ENCODE measurements around the gene KPNA6. TPM values are rescaled to one million over a fixed set of nuclear protein-coding genes. Genes with fewer than 3 reads are reported as not detected.
"Not testable (repeated sequence)": the region's sequence is repeated elsewhere in the genome, so short reads cannot be mapped to it uniquely, and the experiment has no call there.

The KPNA6 gene
- total and polyA plus RNA-seq, 8 donors = 30.6 to 73.2 (median 35.2) TPM

DNA sequence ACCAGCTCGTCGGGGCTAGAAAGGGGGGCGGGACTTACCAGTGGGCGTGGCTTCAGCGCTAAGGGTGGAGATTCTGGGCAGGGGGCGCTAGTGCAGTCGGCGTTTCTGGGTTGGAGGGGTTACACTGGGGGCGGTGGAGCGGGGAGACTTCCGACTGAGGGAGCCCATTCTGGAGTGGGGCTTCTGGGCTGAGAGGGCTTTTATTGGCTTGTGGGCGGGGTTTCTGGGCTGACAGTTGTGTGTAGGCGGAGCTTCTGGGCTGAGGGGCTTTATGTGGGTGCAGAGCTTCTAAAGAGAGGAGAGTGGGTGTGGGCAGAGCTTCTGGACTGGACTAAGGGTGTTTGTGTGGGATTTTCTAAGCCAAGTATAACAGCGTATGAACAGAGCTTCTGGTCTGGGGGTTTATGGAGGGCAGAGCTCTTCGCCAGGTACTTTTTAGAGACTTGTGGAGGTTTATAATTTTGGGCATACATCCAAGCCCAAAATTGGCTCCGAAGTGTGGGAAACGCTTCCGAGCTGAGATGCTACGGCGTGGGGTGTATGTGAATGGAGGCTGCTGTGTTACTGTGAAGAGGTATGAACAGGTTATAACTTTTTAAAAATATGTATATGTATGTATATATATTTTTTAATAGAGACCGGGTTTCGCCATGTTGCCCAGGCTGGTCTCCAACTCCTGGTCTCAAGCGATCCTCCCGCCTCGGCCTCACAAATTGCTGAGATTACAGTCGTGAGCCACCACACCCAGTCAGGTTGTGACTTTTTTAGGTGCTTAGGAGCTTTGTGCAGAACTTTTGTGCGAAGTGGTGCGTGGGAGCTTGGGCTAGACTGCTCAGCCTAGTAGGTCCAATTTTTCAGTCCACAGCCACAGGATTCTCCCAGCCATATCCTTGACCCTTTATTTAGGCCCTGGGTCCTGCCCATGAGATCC, 34.3 kb upstream of the KPNA6 start:
- no peak for ATAC-seq
- intact Hi-C loops (cut with DNase I) = no loop called here

GRCh38 chr1:32074841-32075240, 33.0 kb upstream of the KPNA6 start:
- Histone ChIP-seq H3K27ac (peak overlapping the region in 1 of 2 donors; percentile 41), H3K9me3 (no peaks in the 10 kb centered on the region), H3K4me3 (no peak overlapping the region), H3K36me3 (peaks cover 0 to 47% of the 10 kb centered on the region in 2 donors), H3K27me3 (no peaks in the 10 kb centered on the region), H3K4me1 (peaks cover 7 to 36% of the 10 kb centered on the region in 2 donors)
- intact Hi-C loops (cut with DNase I) = no loop called here
- TF ChIP-seq CTCF (IDR thresholded peaks at IDR 0.05) = no peak
- ATAC-seq (no peak), DNase-seq (no peak)

More for the DNA sequence above, 34.3 kb upstream of the KPNA6 start:
- H3K27me3 ChIP-seq = no peaks in the 10 kb centered on the region
- peak overlapping the region; percentile 88 to 91 for H3K27ac ChIP-seq
- no peak for TF ChIP-seq CTCF (IDR thresholded peaks at IDR 0.05)
- H3K4me3 ChIP-seq = peak overlapping the region; percentile 67 to 73
- peaks cover 0 to 35% of the 10 kb centered on the region in 2 donors for H3K36me3 ChIP-seq
- peaks cover 7 to 37% of the 10 kb centered on the region in 2 donors for H3K4me1 ChIP-seq
- no peak for DNase-seq
- no peaks in the 10 kb centered on the region for H3K9me3 ChIP-seq

DNA sequence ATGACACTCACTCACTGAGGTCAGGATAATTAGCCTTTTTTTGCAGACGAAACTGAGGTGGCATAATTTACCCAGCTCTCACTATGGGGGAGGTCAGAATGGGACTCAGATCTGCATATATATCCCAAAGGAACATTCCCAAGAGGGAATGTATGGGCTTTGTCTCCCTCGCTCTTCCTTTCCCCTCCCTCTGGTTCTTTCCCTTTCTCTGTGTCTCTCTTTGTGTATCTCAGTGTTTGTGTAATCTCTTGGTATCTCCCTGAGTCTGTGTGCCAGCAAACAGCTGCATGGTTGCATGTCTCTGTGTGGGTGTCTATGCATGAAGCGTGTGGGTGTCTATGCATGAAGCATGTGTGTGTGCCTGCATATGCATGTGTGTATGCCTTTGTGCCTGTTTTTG, 30.4 kb upstream of the KPNA6 start:
- no peak for TF ChIP-seq CTCF (IDR thresholded peaks at IDR 0.05)

GRCh38 chr1:32082022-32082421, 25.8 kb upstream of the KPNA6 start:
- no peaks in the 10 kb centered on the region for H3K4me1 ChIP-seq
- DNase-seq (no peak), ATAC-seq (no peak)
- intact Hi-C loops (cut with DNase I) = no loop called here
- no peak for TF ChIP-seq CTCF (IDR thresholded peaks at IDR 0.05)
- no peak overlapping the region for H3K27ac ChIP-seq
- H3K9me3 ChIP-seq = no peaks in the 10 kb centered on the region
- H3K27me3 ChIP-seq = no peaks in the 10 kb centered on the region
- H3K4me3 ChIP-seq = no peak overlapping the region
- H3K36me3 ChIP-seq = peaks cover 0 to 80% of the 10 kb centered on the region in 2 donors

More for the DNA sequence above, 30.4 kb upstream of the KPNA6 start:
- Histone ChIP-seq H3K9me3 (no peaks in the 10 kb centered on the region), H3K36me3 (peaks cover 0 to 71% of the 10 kb centered on the region in 2 donors), H3K4me1 (peaks cover 4 to 24% of the 10 kb centered on the region in 2 donors), H3K27ac (no peak overlapping the region), H3K27me3 (no peaks in the 10 kb centered on the region), H3K4me3 (no peak overlapping the region)
- intact Hi-C loops (cut with DNase I) = no loop called here
- ATAC-seq (no peak), DNase-seq (no peak)

GRCh38 chr1:32086381-32086780, 21.5 kb upstream of the KPNA6 start:
- H3K27ac ChIP-seq; ATAC-seq; H3K4me3 ChIP-seq; H3K4me1 ChIP-seq; DNase-seq; intact Hi-C loops (cut with DNase I); H3K27me3 ChIP-seq; H3K9me3 ChIP-seq: not testable (repeated sequence)
- peaks cover 0 to 66% of the 10 kb centered on the region in 2 donors for H3K36me3 ChIP-seq

Data from left lung (tissue), 10 donors.